Breast epithelium (tissue), 4 donors: ENCODE results near the gene EPHA8. TPM values are rescaled to one million over a fixed set of nuclear protein-coding genes. Genes with fewer than 3 reads are reported as not detected.

Experiments
- DNase-seq, 2 donors: peaks; one replicate each; pipeline ENCODE4 v3.0.0-alpha.2; 2019; ENCODE audit warnings: low spot score in 2 of 2
- H3K27ac ChIP-seq, 2 donors: fragments of 200-600 bp; sonication (generic) in 1 of 2; one replicate each; pipeline ENCODE4 v1.5.1; 2016 to 2019; ENCODE audit warnings: mild to moderate bottlenecking in 1 of 2
- H3K27me3 ChIP-seq, 2 donors: fragments of 200-600 bp; sonication (generic) in 1 of 2; one replicate each; pipeline versions ENCODE4 v1.5.1 to v1.6.0; 2017 to 2019; ENCODE audit warnings: control low read depth in 1 of 2, mild to moderate bottlenecking in 1 of 2
- H3K36me3 ChIP-seq: fragments of 200-600 bp; one replicate; pipeline ENCODE4 v1.5.1; 2019
- H3K4me1 ChIP-seq, 2 donors: fragments of 200-600 bp; sonication (generic); one replicate each; pipeline ENCODE4 v1.5.1; 2016 to 2019; ENCODE audit warnings: control low read depth in 1 of 2
- H3K4me3 ChIP-seq, 3 donors: fragments of 200-600 bp; sonication (generic); 1 replicate in 2 of 3; 2 replicates in 1 of 3; pipeline ENCODE4 v1.5.1; 2016 to 2019; ENCODE audit warnings: mild to moderate bottlenecking in 3 of 3, moderate library complexity in 2 of 3
- H3K9me3 ChIP-seq, 2 donors: fragments of 200-600 bp; sonication (generic) in 1 of 2; one replicate each; pipeline ENCODE4 v1.5.1; 2016 to 2019; ENCODE audit warnings: control low read depth in 1 of 2
- CTCF ChIP-seq, 3 donors: fragments of 450-650 bp; IDR thresholded peaks; one replicate each; pipeline ENCODE4 v1.5.1; 2016 to 2017; ENCODE audit warnings: antibody characterized with exemption in 3 of 3, mild to moderate bottlenecking in 3 of 3, moderate library complexity in 3 of 3
- POLR2A ChIP-seq: fragments of 450-650 bp; IDR thresholded peaks from one replicate; pipeline ENCODE4 v1.6.1; 2016; ENCODE audit warnings: antibody characterized with exemption, mild to moderate bottlenecking, moderate library complexity
- POLR2AphosphoS5 ChIP-seq, 3 donors: sonication (generic); formaldehyde crosslinking; IDR thresholded peaks; one replicate each; pipeline ENCODE4 v1.6.1; 2017; ENCODE audit warnings: antibody characterized with exemption in 3 of 3
- intact Hi-C: fragments of 100-400 bp; cut with DNase I; formaldehyde crosslinking; loops from one replicate; pipeline ENCODE4 v1.15.1; 2023; ENCODE audit warnings: low total_unique reads
- total RNA-seq, 3 donors: library from RNA; depleted of rRNA; stranded (reverse); fragments of >200 nt; gene quantifications; one replicate each; pipeline ENCODE4 v1.1.0, GENCODE V29; 2016

EPHA8 gene
- total RNA-seq, 3 donors from 2014 or later, result not detected

GRCh38 chr1:22641906-22642636 is 78.8 kb downstream of the EPHA8 start:
- H3K4me3 ChIP-seq, result no peak overlapping the region
- no peak overlapping the region for H3K27ac ChIP-seq

GRCh38 chr1:22643381-22643780 is 80.1 kb downstream of the EPHA8 start, which contains the start of gene C1QC:
Gene C1QC, plus strand, starts transcription at chr1:22643633. Its CDS starts 391 bp downstream, at chr1:22644024.
- no peak for DNase-seq
- H3K27ac ChIP-seq, result no peak within 1 kb of the TSS
- H3K9me3 ChIP-seq, result no peaks in the 10 kb centered on the region
- H3K4me3 ChIP-seq, result peak within 1 kb of the TSS; percentile 27 to 42 (median 41)
- intact Hi-C loops, result loop anchor here (5.0 kb wide), 1 partner anchor 221 kb away; no protein-coding TSS in a partner anchor
- H3K36me3 ChIP-seq, result no peaks in the 10 kb centered on the region
- H3K4me1 ChIP-seq, result no peaks in the 10 kb centered on the region
- no peaks in the 10 kb centered on the region for H3K27me3 ChIP-seq
- no peak for TF ChIP-seq POLR2A
- TF ChIP-seq CTCF (IDR thresholded peaks at IDR 0.05), result no peak
- no peak for TF ChIP-seq POLR2AphosphoS5 (IDR thresholded peaks at IDR 0.05)

More at GRCh38 chr1:22641906-22642636, 78.8 kb downstream of the EPHA8 start:
- Histone ChIP-seq H3K4me1 (no peaks in the 10 kb centered on the region), H3K36me3 (no peaks in the 10 kb centered on the region), H3K27me3 (no peaks in the 10 kb centered on the region), H3K9me3 (no peaks in the 10 kb centered on the region)
- intact Hi-C loops, result loop anchor here (5.0 kb wide), 1 partner anchor 220 kb away; no protein-coding TSS in a partner anchor
- peak; percentile 53 to 80 for DNase-seq
- TF ChIP-seq POLR2AphosphoS5 (IDR thresholded peaks at IDR 0.05) (no peak), CTCF (IDR thresholded peaks at IDR 0.05) (peak; percentile 54 to 89 (median 86)), POLR2A (no peak)

- H3K36me3 ChIP-seq, result no peaks in the 10 kb centered on the region
- H3K9me3 ChIP-seq, result no peaks in the 10 kb centered on the region
- H3K4me3 ChIP-seq, result peak overlapping the region; percentile 27 to 42 (median 41)
- no peak for DNase-seq
- H3K27ac ChIP-seq, result no peak overlapping the region
- H3K4me1 ChIP-seq, result no peaks in the 10 kb centered on the region
- no peaks in the 10 kb centered on the region for H3K27me3 ChIP-seq
- intact Hi-C loops, result loop anchor here (5.0 kb wide), 1 partner anchor 222 kb away; no protein-coding TSS in a partner anchor
- no peak for TF ChIP-seq POLR2A
- TF ChIP-seq CTCF (IDR thresholded peaks at IDR 0.05), result no peak
- TF ChIP-seq POLR2AphosphoS5 (IDR thresholded peaks at IDR 0.05), result no peak
These were observed 80.6 kb downstream of the EPHA8 start for GRCh38 chr1:22643928-22644327.

- no peak for DNase-seq
- no peaks in the 10 kb centered on the region for H3K4me1 ChIP-seq
- H3K27me3 ChIP-seq, result no peaks in the 10 kb centered on the region
- peak overlapping the region in 1 of 3 donors; percentile 42 for H3K4me3 ChIP-seq
- intact Hi-C loops, result no loop called here
- H3K36me3 ChIP-seq, result no peaks in the 10 kb centered on the region
- TF ChIP-seq POLR2A, result no peak
- TF ChIP-seq POLR2AphosphoS5 (IDR thresholded peaks at IDR 0.05), result no peak
- TF ChIP-seq CTCF (IDR thresholded peaks at IDR 0.05), result no peak
- H3K27ac ChIP-seq, result no peak overlapping the region
- H3K9me3 ChIP-seq, result no peaks in the 10 kb centered on the region
These were observed 82.6 kb downstream of the EPHA8 start for GRCh38 chr1:22645931-22646330.

GRCh38 chr1:22646384-22646783 is 83.1 kb downstream of the EPHA8 start:
- TF ChIP-seq POLR2AphosphoS5 (IDR thresholded peaks at IDR 0.05) (no peak), POLR2A (no peak), CTCF (IDR thresholded peaks at IDR 0.05) (no peak)
- H3K27ac ChIP-seq, result no peak overlapping the region
- no peak for DNase-seq
- intact Hi-C loops, result no loop called here
- no peaks in the 10 kb centered on the region for H3K9me3 ChIP-seq
- no peaks in the 10 kb centered on the region for H3K36me3 ChIP-seq
- no peak overlapping the region for H3K4me3 ChIP-seq
- no peaks in the 10 kb centered on the region for H3K27me3 ChIP-seq
- H3K4me1 ChIP-seq, result no peaks in the 10 kb centered on the region
